Panc1 (cell line): ENCODE data around the gene EFR3B. TPM values are rescaled to one million over a fixed set of nuclear protein-coding genes. Genes with fewer than 3 reads are reported as not detected.
"Not testable (repeated sequence)": the region's sequence is repeated elsewhere in the genome, so short reads cannot be mapped to it uniquely, and the experiment has no call there.

Experiments
- ATAC-seq: fragments of 200-7000 bp; cut with Tn5 transposase; 2 replicates; pipeline ENCODE4 v1.9.1; 2020; ENCODE audit warnings: mild to moderate bottlenecking, moderate library complexity
- BruUV-seq: library from RNA; stranded (reverse); fragments of 400-500 nt; replicated peaks from 2 replicates; lab custom pipeline; 2021; lab: Mats Ljungman, UMichigan
- CTCF ChIA-PET: fragments of 300-600 bp; sonication (Branson Sonifier 250); formaldehyde crosslinking; loops from one replicate; lab custom pipeline; 2022; ENCODE audit warnings: antibody characterized with exemption; lab: Charles Lee
- POLR2A ChIA-PET: fragments of 300-600 bp; sonication (Branson Sonifier 250); formaldehyde crosslinking; loops from one replicate; lab custom pipeline; 2022; ENCODE audit warnings: antibody characterized with exemption; lab: Charles Lee
- DNase-seq: peaks from one replicate; pipeline ENCODE4 v3.0.0-alpha.2; 2010; ENCODE audit warnings: low read depth, low spot score
- H3K27ac ChIP-seq: 2 replicates; pipeline ENCODE4 v1.5.1; 2011; ENCODE audit warnings: mild to moderate bottlenecking, low read length, inconsistent platforms
- H3K27me3 ChIP-seq: fragments of 200-500 bp; sonication (Bioruptor generic); 2 replicates; pipeline ENCODE4 v1.6.0; 2014; ENCODE audit warnings: low read length, inconsistent platforms; ENCODE audit not compliant: control insufficient read depth, insufficient read depth
- H3K36me3 ChIP-seq: fragments of 200-500 bp; sonication (Bioruptor generic); 2 replicates; pipeline ENCODE4 v1.5.1; 2014; ENCODE audit warnings: inconsistent platforms, mild to moderate bottlenecking, low read length, moderate library complexity; ENCODE audit not compliant: control insufficient read depth, insufficient read depth
- H3K4me1 ChIP-seq: 2 replicates; pipeline ENCODE4 v1.5.1; 2011; ENCODE audit warnings: inconsistent platforms, mild to moderate bottlenecking, low read length, moderate library complexity; ENCODE audit not compliant: control insufficient read depth, insufficient read depth
- H3K4me3 ChIP-seq, 2 experiments: 2 replicates each; pipeline ENCODE4 v1.5.1; 2011 to 2012; ENCODE audit warnings: low read depth in 2 of 2, low read length in 2 of 2, mild to moderate bottlenecking in 2 of 2, inconsistent platforms in 1 of 2, moderate library complexity in 1 of 2
- H3K9me3 ChIP-seq: fragments of 200-500 bp; sonication (Bioruptor generic); 2 replicates; pipeline ENCODE4 v1.5.1; 2014; ENCODE audit warnings: low read depth, mild to moderate bottlenecking, inconsistent platforms, low read length, moderate library complexity; ENCODE audit not compliant: control insufficient read depth, insufficient read depth
- CTCF ChIP-seq: fragments of 450-650 bp; IDR thresholded peaks from 2 replicates; pipeline ENCODE4 v1.5.1; 2017; ENCODE audit warnings: mild to moderate bottlenecking
- POLR2AphosphoS5 ChIP-seq: IDR thresholded peaks from 2 replicates; pipeline ENCODE4 v1.6.1; 2012; ENCODE audit warnings: mild to moderate bottlenecking, low read depth, low read length, moderate library complexity
- REST ChIP-seq, 2 experiments: IDR thresholded peaks; 2 replicates each; pipeline ENCODE4 v1.6.1; 2011 to 2012; ENCODE audit warnings: low read depth in 2 of 2, control low read depth in 1 of 2, low read length in 1 of 2, mild to moderate bottlenecking in 1 of 2, moderate library complexity in 1 of 2; ENCODE audit not compliant: insufficient read depth in 1 of 2
- SIN3A ChIP-seq: IDR thresholded peaks from 2 replicates; pipeline ENCODE4 v1.6.1; 2012; ENCODE audit warnings: low read depth, mild to moderate bottlenecking, low read length, moderate library complexity, borderline replicate concordance; ENCODE audit not compliant: insufficient read depth
- TCF7L2 ChIP-seq: IDR thresholded peaks from 2 replicates; pipeline ENCODE4 v1.6.1; 2011; ENCODE audit warnings: mild to moderate bottlenecking, low read depth, low read length, inconsistent platforms
- in situ Hi-C: cut with HindIII; loops from 2 replicates; pipeline ENCODE4 v1.10.0; 2016; ENCODE audit warnings: low sequenced_read_pairs, low pct_unique_long_range_greater_than_20kb
- intact Hi-C: fragments of 100-400 bp; cut with micrococcal nuclease; formaldehyde crosslinking; loops from one replicate; pipeline ENCODE4 v1.10.0; 2022; ENCODE audit not compliant: unreplicated experiment
- total RNA-seq: library from RNA; stranded (reverse); gene quantifications from one replicate; pipeline ENCODE4 v1.2.1, GENCODE V29; 2021; ENCODE audit not compliant: unreplicated experiment

EFR3B gene
- total RNA-seq, 1 experiment from 2014 or later = 8.9 TPM

- ChIA-PET CTCF (no interaction called here), POLR2A (interaction anchor here (0.7 kb wide), 1 partner anchor 34 kb away, joined by 10 read pairs; no protein-coding TSS in a partner anchor)
- no peaks in the 10 kb centered on the region for H3K27me3 ChIP-seq
- in situ Hi-C loops (no loop called here), intact Hi-C loops (no loop called here)
- DNase-seq (no peak), ATAC-seq (no peak)
- no TSS peak for BruUV-seq
- H3K27ac ChIP-seq = no peak overlapping the region
- H3K9me3 ChIP-seq = no peaks in the 10 kb centered on the region
- TF ChIP-seq SIN3A (no peak), CTCF (no peak), POLR2AphosphoS5 (no peak), TCF7L2 (no peak), REST (IDR thresholded peaks at IDR 0.05; ENCODE audit: insufficient read depth in 1 of 2, low read depth in 2 of 2, low read length in 1 of 2) (no peak)
- H3K36me3 ChIP-seq = no peaks in the 10 kb centered on the region
- H3K4me3 ChIP-seq = no peak overlapping the region
- no peaks in the 10 kb centered on the region for H3K4me1 ChIP-seq
Observed at GRCh38 chr2:25149646-25150045, 107.8 kb downstream of the EFR3B start.

GRCh38 chr2:25150993-25151392 is 109.1 kb downstream of the EFR3B start:
- H3K27ac ChIP-seq, H3K9me3 ChIP-seq, H3K4me1 ChIP-seq, H3K4me3 ChIP-seq, POLR2A ChIA-PET, BruUV-seq, H3K27me3 ChIP-seq, intact Hi-C loops, H3K36me3 ChIP-seq, ATAC-seq, DNase-seq, CTCF ChIA-PET, in situ Hi-C loops: not testable (repeated sequence)

GRCh38 chr2:25151718-25152117 is 109.8 kb downstream of the EFR3B start:
- Histone ChIP-seq H3K9me3 (no peaks in the 10 kb centered on the region), H3K4me1 (no peaks in the 10 kb centered on the region), H3K27me3 (no peaks in the 10 kb centered on the region), H3K36me3 (no peaks in the 10 kb centered on the region), H3K27ac (no peak overlapping the region), H3K4me3 (no peak overlapping the region)
- BruUV-seq = no TSS peak
- ATAC-seq = no peak
- POLR2A ChIA-PET = no interaction called here
- TF ChIP-seq POLR2AphosphoS5 (no peak), TCF7L2 (no peak), SIN3A (no peak), REST (IDR thresholded peaks at IDR 0.05; ENCODE audit: insufficient read depth in 1 of 2, low read depth in 2 of 2, low read length in 1 of 2) (no peak), CTCF (no peak)
- no peak for DNase-seq
- intact Hi-C loops = no loop called here
- in situ Hi-C loops = no loop called here
- CTCF ChIA-PET = interaction anchor here (0.6 kb wide), 1 partner anchor 158 kb away, joined by 6 read pairs; no protein-coding TSS in a partner anchor
